T follicular helper cell (primary cell): ENCODE measurements around the gene NELFE.
"Not testable (repeated sequence)": the region's sequence is repeated elsewhere in the genome, so short reads cannot be mapped to it uniquely, and the experiment has no call there.

Experiments used
- DNase-seq: peaks from one replicate; pipeline ENCODE4 v3.0.0-alpha.2; 2020; ENCODE audit warnings: low read depth

Gene NELFE

DNA sequence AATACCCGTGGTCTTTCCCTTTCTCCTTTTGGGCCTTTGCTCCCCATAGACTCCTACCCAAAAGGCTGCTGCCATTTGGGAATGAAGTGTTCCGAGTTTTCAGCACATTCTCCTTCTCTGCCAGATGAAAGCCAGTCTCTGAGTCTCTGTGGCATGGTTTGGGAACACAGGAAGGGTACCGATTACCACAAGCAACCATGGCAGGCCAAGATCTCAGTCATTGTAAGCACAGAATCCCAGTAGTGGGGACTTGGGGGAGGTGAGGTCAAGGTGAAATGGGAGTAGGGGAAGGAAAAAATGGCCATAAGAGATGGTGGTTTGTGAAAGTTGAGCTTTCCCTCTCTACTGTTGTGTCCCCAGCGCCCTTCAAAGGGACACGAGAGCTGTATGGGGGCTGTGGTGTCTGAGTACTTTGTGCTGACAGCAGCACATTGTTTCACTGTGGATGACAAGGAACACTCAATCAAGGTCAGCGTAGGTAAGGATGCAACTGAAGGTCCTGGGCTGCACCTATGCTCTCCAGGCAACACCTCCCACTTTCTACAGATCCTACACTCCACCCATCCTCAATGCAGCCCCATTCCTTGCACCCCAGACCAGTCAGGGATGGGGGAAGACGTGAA is 8.7 kb downstream of the NELFE start:
- DNase-seq, result no peak

DNA sequence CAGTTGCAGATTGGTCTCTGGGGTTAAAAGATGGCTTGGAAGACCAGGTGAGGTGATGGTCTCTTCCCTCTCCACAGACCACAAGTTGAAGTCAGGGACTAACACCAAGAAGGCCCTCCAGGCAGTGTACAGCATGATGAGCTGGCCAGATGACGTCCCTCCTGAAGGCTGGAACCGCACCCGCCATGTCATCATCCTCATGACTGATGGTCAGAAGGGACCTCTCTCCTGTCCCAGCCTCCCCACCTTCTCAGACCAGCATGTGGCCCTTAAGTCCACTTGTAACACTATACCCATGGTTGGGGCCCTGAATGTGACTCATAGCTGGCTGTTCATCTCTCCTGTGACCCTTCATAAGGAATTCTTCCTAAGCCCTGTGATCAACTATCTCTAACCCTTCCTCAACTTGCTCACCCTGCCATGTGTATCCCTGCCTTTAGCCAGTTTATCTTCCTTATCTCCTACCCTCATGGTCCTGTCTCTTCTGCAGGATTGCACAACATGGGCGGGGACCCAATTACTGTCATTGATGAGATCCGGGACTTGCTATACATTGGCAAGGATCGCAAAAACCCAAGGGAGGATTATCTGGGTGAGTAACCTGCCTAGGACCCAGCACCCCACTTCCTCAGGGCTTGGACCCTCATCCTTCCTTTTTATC is 9.9 kb downstream of the NELFE start:
- DNase-seq, result no peak

DNA sequence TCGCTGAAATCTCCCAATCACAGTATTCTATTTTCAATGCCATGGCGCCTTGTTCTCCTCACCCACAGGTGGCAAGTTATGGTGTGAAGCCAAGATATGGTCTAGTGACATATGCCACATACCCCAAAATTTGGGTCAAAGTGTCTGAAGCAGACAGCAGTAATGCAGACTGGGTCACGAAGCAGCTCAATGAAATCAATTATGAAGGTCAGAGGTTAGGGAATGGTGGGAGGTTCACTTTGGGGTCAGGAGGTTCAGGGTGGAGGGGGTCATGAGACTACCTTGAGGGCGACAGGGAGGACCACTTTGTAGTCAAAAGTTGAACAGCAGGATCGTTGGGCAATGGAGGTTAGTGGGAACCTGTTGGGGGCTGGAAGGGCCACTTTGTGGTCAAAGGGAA is 10.5 kb downstream of the NELFE start:
- DNase-seq, result no peak

DNA sequence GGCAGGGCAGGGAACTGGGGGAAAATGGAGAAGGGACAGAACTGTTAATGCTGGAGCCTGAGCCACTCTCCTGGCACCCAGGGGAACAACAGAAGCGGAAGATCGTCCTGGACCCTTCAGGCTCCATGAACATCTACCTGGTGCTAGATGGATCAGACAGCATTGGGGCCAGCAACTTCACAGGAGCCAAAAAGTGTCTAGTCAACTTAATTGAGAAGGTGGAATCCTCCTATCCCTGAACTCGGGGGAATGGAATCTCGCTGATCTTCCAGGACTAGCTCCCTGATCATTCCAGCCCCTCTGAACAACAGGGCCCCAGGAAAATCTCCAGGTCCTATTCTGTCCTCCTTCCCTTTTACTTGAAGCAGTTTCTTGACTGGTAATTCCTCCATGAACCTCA is 10.9 kb downstream of the NELFE start:
- no peak for DNase-seq

DNA sequence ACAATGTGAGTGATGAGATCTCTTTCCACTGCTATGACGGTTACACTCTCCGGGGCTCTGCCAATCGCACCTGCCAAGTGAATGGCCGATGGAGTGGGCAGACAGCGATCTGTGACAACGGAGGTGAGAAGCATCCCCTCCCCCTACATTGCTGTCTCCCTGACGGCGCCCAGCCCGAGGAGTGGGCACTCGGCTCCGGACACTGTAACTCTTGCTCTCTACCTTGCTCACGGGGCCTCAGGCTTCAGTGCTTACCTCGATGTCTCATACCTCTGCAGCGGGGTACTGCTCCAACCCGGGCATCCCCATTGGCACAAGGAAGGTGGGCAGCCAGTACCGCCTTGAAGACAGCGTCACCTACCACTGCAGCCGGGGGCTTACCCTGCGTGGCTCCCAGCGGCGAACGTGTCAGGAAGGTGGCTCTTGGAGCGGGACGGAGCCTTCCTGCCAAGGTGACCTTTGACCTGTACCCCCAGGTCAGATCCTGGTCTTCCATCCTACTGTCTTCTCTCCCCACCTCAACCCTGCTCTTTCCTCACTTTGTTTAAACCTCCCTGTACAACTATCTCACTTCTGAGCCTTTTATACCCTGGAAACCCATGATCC is 11.6 kb downstream of the NELFE start:
- no peak for DNase-seq

DNA sequence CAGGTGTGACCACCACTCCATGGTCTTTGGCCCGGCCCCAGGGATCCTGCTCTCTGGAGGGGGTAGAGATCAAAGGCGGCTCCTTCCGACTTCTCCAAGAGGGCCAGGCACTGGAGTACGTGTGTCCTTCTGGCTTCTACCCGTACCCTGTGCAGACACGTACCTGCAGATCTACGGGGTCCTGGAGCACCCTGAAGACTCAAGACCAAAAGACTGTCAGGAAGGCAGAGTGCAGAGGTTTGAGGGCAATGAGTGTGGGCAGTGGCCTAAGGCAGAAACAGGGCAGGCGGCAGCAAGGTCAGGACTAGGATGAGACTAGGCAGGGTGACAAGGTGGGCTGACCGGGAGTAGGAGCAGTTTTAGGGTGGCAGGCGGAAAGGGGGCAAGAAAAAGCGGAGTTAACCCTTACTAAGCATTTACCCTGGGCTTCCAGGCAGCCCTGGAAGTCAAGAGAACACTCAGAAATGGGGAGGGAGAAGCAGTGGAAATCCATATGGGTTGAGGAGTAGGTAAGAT is 12.3 kb downstream of the NELFE start:
- no peak for DNase-seq

DNA sequence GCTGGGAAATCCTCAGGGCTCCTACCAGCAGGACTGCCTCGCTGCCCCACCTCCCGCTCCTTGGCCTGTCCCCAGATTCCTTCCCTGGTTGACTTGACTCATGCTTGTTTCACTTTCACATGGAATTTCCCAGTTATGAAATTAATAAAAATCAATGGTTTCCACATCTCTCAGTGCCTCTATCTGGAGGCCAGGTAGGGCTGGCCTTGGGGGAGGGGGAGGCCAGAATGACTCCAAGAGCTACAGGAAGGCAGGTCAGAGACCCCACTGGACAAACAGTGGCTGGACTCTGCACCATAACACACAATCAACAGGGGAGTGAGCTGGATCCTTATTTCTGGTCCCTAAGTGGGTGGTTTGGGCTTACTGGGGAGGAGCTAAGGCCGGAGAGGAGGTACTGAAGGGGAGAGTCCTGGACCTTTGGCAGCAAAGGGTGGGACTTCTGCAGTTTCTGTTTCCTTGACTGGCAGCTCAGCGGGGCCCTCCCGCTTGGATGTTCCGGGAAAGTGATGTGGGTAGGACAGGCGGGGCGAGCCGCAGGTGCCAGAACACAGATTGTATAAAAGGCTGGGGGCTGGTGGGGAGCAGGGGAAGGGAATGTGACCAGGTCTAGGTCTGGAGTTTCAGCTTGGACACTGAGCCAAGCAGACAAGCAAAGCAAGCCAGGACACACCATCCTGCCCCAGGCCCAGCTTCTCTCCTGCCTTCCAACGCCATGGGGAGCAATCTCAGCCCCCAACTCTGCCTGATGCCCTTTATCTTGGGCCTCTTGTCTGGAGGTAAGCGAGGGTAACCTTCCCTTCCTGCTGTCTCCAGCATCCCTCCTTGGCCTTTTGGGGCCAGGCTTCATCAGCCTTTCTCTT is 13.0 kb downstream of the NELFE start, which contains the start of gene CFB:
CFB (plus strand) TSS at position 589 of the 863 bp plus-strand sequence; CDS start at position 716, 127 bp downstream.
- DNase-seq, result no peak

DNA sequence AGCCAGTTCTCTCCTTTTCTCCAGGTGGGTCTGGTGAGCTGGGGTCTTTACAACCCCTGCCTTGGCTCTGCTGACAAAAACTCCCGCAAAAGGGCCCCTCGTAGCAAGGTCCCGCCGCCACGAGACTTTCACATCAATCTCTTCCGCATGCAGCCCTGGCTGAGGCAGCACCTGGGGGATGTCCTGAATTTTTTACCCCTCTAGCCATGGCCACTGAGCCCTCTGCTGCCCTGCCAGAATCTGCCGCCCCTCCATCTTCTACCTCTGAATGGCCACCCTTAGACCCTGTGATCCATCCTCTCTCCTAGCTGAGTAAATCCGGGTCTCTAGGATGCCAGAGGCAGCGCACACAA is 13.6 kb downstream of the NELFE start:
- DNase-seq, result no peak

DNA sequence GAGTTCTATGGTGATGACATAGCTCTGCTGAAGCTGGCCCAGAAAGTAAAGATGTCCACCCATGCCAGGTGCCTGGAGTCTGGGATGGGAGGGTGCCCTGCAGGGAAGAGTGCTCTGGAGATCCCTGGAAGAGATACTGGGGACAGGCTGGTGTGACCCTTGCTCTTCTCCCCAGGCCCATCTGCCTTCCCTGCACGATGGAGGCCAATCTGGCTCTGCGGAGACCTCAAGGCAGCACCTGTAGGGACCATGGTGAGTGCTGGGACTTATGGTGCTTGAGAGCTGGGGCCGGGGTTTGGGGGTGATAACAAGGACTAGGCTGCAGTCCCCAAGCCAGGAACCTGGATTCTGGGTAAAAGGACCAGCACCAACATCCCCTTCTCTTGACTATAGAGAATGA is 15.0 kb downstream of the NELFE start:
- DNase-seq, result no peak

DNA sequence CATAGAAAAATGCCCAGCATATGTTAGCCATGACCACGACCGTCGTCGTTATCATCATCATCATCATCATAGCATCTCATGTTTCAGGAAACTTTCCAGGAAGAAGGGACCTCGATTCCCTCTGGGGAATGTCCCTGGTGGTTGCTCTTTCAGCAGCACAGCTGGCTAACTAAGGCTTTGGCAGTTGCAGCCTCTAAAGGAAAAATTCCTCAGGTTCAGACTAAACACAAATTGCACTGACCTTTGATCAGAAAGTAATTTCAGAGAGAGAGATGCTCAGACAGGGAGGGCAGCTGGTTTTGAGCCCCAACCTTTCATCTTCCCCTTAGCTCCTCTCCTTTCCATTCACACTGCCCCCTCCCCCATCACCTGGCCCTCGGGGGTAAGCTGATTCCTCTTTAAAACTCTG is 18.5 kb downstream of the NELFE start:
- no peak for DNase-seq

DNA sequence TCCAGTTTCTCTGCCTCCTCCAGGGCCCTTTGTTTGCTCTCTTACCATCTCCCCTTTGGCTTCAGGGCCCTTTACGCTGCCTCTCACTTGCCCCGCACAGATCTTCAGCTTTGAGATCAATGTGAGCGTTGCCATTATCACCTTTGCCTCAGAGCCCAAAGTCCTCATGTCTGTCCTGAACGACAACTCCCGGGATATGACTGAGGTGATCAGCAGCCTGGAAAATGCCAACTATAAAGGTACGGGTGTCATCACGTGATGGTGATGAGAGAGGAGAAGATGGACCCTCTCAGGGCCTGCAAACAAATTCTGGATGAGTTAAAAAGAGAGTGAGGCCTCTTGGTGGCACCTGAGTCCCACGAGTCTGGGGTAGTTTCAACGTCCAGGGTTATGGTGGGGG is 22.9 kb downstream of the NELFE start:
- no peak for DNase-seq

DNA sequence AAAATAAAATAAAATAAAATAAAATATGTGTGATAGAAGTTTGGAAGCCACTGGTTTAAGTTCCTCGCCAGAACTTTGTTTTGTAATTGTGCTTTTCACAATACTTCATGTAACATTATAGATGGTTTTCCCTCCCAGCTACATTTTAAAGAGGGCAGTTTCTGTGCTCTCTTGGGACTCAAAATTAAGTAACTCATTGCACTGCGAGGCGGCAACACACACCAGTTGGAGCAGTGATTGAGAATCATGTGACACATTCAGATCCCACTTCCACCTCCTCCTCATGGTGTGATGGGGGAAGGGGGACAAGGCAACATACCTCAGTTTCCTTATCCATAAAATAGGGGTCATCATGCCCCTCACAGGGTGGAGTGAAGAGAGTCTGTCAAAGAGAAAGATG is 23.8 kb downstream of the NELFE start:
- no peak for DNase-seq

DNA sequence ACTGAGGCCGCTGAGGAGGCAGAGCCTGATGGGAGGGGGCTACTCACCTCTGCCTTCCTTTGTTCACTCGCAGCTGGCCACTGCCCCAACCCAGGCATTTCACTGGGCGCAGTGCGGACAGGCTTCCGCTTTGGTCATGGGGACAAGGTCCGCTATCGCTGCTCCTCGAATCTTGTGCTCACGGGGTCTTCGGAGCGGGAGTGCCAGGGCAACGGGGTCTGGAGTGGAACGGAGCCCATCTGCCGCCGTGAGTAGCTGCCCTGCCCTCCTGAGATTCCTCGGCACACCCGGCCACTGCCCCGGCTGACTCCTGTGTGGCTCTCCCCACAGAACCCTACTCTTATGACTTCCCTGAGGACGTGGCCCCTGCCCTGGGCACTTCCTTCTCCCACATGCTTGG is 25.2 kb downstream of the NELFE start:
- DNase-seq, result no peak

DNA sequence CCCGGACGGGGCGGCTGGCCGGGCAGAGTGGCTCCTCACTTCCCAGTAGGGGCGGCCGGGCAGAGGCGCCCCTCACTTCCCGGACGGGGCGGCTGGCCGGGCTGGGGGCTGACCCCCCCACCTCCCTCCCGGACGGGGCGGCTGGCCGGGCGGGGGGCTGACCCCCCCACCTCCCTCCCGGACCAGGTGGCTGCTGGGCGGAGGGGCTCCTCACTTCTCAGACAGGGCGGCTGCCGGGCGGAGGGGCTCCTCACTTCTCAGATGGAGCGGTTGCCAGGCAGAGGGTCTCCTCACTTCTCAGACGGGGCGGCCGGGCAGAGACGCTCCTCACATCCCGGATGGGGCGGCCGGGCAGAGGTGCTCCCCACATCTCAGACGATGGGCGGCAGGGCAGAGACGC is 26.6 kb downstream of the NELFE start:
- not testable (repeated sequence) for DNase-seq

DNA sequence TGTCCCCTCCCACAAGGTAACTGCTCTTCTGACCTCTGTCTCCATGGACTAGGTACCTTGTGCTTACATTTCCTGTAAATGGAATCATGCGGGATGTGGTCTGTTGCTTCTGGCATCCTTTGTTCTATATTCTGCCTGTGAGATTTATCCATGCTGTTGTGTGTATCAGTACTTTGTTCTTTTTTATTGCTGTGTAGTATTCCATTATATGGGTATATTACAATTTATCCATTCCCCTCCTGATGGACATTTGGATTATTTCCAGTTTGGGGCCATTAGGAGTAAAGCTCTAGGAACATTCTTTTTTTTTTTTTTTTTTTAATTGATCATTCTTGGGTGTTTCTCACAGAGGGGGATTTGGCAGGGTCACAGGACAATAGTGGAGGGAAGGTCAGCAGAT is 27.8 kb downstream of the NELFE start:
- no peak for DNase-seq

DNA sequence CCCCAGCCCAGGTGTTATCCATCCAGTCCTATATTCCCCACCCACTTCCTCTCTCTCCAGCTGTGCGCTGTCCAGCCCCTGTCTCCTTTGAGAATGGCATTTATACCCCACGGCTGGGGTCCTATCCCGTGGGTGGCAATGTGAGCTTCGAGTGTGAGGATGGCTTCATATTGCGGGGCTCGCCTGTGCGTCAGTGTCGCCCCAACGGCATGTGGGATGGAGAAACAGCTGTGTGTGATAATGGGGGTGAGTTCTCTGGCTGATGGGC is 30.2 kb downstream of the NELFE start:
- no peak for DNase-seq

DNA sequence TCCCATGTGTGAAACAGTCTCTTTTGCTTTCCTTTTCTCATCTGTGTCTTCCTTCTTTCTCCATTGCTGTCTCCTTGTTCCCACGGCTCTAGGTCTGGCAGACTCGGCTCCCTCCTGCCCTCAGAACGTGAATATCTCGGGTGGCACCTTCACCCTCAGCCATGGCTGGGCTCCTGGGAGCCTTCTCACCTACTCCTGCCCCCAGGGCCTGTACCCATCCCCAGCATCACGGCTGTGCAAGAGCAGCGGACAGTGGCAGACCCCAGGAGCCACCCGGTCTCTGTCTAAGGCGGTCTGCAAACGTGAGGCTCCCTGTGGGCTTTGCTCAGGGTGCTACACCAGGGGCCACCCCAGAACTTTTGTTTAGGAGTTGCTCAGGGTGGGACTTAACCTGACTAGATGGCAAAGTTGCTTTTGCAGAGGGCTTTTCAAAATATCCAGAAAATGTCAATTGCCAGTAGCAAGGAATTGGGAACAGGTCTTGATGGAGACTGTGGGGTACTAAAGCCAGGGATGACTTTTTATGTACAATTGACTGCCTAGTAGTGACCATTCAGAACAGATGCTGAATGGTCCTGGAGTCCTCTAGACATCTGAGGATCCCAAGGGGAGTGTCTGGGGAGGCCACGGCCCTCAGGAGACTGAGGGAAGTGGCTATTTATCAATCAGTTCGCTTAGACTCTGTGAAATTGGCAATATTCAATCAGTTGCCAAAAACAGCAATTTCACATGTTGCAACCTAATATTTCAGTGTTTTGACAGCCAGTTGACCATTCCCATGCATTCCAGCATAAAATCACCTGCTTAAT is 30.7 kb downstream of the NELFE start:
- no peak for DNase-seq

DNA sequence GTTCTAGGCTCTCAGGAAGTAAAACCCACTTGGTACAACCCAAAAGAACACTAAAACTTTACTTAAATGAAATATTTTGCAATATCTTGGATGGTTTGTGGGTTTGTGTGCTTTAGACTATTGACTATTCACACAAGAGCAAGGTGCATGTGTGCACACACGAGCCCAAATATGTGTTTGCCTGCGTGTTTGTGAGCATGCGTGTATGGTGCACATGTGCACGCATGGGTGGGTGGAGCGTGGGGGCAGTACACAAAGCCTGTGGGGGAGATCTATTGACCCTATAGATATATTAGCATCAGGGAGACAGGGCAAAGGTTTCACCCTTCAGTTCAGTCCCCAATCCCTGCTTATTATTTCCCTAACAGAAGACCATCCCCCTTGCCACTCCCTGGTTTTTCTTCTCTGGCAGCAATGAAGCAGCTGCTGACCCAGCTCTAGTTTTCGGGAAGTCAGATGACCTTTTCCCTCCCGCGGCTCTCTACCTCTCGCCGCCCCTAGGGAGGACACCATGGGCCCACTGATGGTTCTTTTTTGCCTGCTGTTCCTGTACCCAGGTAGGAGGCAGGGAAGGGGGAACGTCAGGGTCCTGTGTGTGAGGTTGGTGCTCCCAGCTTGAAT is 31.4 kb downstream of the NELFE start, which contains the start of gene C2:
C2 (plus strand) TSS at position 476 of the 621 bp plus-strand sequence; CDS start at position 512, 36 bp downstream.
- no peak for DNase-seq

DNA sequence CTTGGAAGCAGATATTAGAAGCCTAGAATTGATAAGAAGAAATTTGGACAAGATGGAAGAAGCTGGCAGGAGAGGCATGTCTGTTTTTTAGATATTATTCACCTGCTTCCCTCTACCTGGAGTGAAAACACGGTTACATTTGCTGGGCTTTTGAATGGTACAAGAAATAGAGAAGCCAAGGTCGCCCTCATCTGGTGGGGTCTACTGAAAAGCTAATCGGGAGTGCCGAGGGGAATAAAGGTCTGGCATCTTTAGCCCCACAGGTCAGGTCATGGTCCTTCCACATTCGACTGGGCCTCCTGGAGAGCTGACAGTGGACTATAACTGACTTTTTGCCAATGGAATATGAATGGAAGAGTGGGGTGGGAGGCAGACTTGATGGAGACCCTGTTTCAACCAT is 35.8 kb downstream of the NELFE start:
- no peak for DNase-seq

DNA sequence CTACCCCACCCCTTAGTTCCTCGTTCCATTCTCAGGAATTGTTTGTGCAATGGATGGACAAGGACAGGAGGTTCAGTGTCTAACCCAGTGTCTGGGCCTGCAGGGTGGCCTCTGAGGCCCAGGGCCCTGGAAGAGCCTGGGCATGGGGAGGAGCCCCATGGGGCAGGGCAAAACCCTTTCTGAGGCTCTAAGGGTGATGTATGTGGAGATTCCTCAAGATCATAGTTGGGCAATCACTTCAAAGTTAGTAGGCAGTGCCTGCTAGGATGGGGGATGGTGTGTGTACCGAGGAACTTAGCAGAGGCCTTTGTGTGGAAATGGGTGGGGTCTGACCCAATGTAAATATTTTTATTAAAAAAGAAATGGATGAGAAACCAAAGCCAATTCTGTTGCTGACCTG is 38.0 kb downstream of the NELFE start:
- DNase-seq, result no peak

DNA sequence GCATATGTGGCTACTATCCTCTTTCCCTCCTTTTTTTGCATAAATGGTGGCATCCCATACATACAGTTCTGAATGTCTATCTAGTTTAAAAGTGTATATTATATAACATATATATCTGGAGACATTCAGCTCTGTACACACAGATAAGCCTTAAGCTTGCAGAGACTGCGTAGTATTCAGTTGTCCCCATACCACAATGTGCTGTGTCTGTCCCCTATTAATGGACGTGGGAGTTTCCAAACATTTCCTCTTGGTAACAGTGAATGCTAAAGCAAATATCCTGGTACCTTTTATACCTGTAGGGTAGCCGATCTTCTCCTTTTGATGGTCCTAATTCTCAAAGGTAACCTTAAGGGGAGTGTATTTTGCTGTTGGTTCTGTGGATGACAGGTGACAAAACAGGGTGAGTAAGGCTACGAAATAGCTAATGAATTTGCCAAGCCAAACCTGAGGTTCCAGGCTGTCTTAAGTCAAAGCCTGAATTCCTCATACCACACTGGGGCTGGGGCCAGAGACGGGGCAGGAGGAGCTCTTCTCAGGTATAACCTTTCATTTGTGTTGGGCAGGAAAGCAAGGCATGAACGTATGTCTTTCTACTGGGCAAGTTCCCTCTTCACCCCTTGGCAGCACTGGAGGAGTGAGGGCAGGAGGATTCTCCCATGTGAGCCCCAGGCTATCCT is 39.0 kb downstream of the NELFE start:
- DNase-seq, result no peak
